ENCODE results near the gene SOX10.
"Not testable (repeated sequence)": the region's sequence is repeated elsewhere in the genome, so short reads cannot be mapped to it uniquely, and the experiment has no call there.

SOX10 gene

DNA sequence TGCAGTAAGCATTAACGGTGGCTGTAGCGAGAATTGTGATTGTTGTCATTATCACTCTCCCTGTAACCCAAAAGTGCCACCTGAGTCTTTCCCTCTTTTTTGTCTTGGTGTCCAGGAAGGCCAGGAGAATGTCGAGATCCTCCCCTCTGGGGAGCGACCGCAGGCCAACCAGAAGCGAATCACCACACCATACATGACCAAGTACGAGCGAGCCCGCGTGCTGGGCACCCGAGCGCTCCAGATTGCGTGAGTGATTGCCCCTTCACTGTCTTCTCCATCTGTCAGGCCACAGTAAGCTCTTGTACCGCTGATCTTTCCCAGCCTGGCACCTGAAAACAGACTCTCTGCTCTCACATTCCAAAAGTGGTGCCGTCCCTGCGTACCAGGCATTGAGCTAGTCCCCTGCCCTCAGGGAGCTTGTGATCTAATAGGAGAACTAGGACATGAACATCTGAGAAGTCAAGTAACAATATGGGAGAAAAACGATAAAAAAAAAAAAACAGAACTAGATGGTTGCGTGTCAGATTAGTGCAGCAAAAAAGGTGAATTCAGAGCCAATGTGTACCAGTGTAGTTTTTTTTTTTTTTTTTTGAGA, 25.0 kb downstream of the SOX10 start:
- DNase-seq (ENCODE audit: low read depth) = no peak

DNA sequence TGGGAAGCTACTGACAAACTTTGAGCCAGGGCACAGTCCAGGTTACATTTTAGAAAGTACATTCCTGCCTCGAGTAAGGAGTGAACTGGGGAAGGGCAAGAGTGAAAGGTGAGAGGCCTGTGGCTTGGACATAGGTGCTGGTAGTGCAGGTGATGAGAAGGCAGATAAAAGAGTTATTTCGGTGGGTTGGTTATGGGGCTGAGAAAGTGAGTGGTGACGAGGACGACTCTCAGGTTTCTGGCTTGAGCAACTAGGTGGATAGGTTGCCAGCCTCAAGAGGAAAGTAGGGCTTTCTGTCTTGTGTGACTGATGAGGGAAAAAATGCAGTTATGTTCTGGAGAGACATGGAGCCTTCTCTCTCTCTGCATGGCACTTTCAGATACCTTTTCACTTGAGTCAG, 27.1 kb downstream of the SOX10 start:
- no peak for DNase-seq (ENCODE audit: low read depth)

DNA sequence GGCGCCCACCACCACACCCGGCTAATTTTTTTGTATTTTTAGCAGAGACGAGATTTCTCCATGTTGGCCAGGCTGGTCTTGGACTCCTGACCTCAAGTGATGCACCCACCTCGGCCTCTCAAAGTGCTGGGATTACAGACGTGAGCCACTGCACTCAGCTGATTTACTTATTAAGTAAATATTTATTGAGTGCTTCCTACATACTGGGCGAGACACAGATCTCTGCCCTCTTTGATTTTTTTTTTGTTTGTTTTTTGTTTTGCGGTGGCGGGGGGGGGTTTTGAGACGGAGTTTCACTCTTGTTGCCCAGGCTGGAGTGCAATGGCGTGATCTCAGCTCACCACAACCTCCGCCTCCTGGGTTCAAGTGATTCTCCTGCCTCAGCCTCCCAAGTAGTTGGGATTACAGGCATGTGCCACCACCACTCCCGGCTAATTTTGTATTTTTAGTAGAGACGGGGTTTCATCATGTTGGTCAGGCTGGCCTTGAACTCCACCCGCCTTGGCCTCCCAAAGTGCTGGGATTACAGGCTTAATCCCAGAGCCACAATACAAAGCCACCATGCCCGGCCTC, 28.4 kb downstream of the SOX10 start:
- DNase-seq (ENCODE audit: low read depth) = not testable (repeated sequence)

DNA sequence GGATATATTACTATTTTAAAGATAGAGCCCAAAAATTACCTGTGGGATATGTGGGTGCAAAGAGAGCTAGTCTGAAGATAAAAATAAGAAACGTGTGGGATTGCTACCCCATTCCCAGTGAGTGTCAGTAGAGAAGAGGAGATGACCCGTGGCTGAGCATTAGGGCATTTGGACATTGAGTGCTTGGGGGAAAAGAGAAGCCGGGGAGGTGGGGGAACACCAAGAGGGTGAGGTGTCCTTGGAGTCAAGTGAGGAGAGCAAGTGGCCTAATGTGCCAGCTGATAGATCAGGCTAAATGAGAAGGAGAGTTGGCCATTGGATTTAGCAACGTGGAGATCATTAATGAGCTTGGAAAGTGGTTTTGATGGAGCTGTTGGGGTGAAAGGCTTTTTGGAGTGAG, 29.7 kb downstream of the SOX10 start:
- DNase-seq (ENCODE audit: low read depth) = no peak

DNA sequence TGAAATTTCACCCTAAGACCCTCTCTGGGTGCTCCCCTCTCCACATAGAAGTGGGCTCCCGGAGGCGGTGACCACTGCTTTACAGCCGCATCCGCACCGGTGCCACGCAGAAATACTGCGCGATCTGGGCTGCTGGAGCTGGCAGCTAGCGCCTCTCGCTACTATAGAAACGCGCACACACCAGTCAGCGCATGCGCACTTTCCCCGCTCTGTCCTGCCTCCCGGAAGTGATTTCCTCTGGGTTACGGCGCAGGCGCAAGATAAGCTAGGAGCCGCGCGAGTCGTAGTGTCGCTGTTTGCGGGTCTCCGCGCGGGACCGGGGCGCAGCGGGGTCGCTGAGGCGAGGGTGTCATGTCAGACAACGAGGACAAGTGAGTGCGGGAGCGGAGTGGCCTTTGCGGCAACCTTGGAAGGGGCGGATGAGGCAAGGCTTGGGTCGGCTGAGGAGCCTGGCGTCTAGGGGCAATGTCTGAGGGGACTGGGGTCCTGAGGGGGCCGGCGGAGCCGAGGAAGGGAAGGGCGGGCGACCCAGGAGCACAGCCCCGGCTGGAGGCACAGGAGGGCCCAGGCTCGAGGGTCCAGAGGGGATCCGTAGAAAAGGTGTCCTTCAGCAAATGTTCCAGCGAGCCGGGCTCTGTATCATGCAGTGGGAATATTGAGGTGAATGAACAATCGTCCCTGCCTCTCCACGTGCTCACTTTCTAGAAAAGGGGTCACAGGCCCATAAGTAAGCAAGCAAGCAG, 30.7 kb downstream of the SOX10 start, which contains the start of the genes C22orf23 and POLR2F:
C22orf23 (minus strand) TSS at position 165 of the 743 bp plus-strand sequence. CDS start 452 bp downstream, outside the sequence.
POLR2F (plus strand) TSS at position 263 of the 743 bp plus-strand sequence; CDS start at position 352, 89 bp downstream.
- peak; percentile 90 for DNase-seq (ENCODE audit: low read depth)

DNA sequence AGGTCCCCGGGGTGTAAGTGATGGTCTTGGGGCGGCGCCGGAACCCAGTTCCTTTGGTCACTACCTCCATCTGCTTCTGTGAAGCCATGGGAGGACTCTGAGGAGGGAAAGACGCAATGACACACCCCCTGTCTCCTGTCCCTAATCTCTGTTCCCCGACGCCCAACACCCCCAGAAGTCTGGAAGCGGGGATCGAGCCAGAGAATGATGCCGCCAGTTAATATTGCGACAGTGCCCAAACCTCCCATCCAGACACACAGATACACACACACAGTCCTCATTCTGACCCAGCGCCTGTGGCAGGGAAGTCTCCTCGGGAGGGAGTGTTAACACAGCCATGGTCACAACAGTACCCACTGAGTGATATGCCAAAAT, 31.3 kb downstream of the SOX10 start:
- DNase-seq (ENCODE audit: low read depth) = no peak

DNA sequence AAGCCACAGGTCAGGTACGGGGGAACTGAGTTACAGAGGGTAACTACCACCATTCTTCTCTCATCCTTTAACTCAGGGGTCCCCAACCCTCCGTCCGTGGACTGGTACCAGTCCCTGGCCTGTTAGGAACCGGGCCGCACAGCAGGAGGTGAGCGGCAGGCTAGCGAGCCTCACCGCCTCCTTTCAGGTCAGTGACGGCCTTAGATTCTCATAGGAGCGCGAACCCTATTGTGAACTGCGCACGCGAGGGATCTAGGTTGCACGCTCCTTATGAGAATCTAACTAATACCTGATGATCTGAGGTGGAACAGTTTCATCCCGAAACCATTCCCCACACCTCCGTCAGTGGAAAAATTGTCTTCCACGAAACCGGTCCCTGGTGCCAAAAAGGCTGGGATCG, 31.7 kb downstream of the SOX10 start:
- DNase-seq (ENCODE audit: low read depth) = not testable (repeated sequence)

DNA sequence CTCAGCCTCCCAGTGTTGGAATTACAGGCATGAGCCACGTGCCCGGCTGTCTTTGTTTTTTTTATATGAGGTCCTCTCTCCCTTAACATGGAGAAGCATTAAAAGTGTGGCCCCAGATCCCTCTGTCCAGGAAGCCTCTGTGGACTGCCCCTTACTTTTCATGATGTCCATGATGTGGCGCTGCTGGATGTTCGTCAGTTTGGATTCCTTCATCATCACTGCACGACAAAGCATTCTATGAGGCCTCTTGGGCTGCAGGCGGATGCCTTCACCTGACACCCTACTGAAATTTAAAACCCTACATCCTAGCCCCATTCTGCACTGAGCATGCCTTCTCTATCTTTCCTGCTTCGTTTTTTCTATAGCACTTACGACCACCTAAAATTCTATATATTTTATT, 33.0 kb downstream of the SOX10 start:
- no peak for DNase-seq (ENCODE audit: low read depth)

DNA sequence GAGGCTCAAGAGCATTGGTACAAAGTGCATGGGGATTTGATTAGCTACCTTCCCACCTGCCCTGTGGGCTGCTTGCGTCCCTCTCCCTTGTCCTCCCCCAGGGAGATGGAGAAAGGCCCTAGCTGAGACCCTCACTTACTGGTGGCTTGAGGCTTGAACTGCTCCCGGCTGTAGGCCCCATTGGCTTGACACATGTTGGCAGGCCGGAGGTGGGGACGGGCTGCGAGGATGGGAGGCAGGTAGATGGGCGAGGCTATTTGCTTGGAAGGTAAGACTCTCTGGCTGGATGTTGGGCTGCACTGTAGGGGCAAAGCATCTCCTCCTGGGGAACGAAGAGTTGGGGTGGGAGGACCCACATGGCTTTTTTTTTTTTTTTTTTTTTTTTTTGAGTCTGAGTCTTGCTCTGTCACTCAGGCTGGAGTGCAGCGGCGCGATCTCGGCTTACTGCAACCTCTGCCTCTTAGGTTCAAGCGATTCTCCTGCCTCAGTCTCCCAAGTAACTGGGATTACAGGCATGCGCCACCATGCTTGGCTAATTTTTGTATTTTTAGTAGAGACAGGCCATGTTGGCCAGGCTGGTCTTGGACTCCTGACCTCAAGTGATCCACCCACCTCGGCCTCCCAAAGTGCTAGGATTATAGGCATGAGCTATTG, 37.1 kb downstream of the SOX10 start:
- DNase-seq (ENCODE audit: low read depth) = not testable (repeated sequence)

DNA sequence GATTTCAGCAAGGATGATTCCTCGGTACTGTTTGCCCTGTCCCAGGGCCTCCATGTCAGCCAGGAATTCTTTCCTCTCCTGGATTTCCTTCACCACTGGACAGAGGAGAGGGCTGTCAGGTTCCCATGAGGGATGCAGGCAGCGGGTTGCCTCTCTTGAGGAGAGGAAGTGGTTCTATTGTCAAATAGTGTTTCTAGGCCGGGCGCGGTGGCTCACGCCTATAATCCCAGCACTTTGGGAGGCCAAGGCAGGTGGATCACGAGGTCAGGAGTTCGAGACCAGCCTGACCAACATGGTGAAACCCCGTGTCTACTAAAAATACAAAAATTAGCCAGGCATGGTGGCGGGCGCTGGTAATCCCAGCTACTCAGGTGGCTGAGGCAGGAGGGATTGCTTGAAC, 39.9 kb downstream of the SOX10 start:
- DNase-seq (ENCODE audit: low read depth) = not testable (repeated sequence)

DNA sequence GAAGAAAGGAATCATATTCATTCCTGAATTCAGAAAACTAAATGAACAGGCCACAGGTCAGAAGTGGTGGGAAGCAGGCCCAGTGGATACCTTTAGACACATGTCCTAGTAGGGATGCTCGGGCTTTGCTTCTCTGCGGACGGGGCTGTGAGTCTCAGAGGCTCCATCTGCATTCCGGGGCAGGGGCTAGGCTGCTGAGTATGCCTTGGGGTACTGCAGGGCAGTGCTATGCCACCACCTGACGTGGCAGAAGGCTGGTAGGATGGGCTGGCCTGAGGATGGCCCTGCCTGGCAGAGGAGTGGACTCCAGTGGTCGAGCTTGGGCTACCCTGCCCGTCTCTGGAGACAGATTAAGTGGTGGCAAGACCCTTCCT, 40.5 kb downstream of the SOX10 start:
- DNase-seq (ENCODE audit: low read depth) = no peak

DNA sequence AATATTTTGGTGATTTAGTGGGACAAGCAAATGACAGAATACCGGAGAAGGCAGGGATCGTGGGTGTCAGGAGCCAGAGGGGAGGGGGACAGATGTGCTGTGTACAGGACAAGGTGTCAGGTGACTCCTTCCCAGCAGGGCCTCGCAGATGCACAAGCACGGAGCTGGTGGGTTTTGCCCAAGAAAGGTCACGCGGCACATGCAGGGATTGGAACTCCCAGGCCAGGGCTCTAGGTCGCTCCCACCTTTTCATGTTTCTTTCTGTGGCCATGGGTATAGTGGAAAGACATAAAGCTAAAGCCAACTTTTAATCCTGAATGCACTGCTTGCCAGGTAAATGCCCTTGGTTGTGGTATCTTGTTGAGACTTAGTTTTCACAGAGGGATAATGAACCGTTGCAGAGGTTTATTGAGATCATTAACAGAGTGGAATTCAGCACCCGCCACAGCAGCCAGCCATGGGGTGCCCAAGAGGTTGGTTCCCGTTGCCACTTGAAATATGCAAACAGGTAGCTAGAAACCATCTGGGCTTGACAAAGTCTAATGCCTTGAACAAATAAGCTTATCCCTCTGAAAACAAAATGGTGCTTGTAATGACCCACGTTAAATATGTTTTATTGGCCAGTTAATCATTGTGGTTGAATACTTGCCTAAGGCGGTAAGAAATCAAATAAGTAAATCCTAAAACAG, 41.1 kb downstream of the SOX10 start:
- DNase-seq (ENCODE audit: low read depth) = no peak

DNA sequence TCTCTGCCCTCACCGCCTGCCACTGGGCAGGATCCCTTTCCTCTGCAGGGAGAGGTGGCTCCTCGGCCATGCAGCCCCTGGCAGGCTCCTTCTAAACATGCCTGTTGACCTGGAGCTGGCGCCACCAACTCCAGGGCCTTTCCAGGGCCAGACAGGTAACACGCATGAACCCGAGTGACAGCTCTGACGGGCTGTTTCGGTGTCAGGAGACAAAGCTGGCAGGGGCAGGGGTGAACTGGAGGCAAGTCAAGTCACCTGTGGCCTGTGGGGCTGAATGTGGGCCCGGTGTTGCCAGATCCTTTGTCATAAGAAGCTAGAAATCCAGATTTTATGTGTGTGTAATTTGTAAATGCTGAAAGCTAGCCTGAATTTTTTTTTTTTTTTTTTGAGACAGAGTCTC, 42.2 kb downstream of the SOX10 start:
- DNase-seq (ENCODE audit: low read depth) = no peak

DNA sequence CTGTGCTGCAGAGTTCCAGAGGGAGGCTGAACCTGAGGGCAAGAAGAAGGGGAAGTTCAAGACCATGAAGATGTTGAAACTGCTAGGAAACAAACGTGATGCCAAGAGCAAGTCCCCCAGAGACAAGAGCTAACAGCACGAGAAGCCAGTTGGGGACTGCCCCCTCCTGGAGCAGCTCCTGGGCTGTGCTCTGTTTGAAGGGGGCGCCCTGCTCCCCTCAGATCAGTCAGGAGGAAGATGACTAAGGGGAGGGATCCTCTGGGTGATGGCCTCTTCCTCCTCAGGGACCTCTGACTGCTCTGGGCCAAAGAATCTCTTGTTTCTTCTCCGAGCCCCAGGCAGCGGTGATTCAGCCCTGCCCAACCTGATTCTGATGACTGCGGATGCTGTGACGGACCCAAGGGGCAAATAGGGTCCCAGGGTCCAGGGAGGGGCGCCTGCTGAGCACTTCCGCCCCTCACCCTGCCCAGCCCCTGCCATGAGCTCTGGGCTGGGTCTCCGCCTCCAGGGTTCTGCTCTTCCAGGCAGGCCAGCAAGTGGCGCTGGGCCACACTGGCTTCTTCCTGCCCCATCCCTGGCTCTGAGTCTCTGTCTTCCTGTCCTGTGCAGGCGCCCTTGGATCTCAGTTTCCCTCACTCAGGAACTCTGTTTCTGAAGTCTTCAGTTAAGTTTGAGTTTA, 43.5 kb downstream of the SOX10 start:
- DNase-seq (ENCODE audit: low read depth) = no peak

DNA sequence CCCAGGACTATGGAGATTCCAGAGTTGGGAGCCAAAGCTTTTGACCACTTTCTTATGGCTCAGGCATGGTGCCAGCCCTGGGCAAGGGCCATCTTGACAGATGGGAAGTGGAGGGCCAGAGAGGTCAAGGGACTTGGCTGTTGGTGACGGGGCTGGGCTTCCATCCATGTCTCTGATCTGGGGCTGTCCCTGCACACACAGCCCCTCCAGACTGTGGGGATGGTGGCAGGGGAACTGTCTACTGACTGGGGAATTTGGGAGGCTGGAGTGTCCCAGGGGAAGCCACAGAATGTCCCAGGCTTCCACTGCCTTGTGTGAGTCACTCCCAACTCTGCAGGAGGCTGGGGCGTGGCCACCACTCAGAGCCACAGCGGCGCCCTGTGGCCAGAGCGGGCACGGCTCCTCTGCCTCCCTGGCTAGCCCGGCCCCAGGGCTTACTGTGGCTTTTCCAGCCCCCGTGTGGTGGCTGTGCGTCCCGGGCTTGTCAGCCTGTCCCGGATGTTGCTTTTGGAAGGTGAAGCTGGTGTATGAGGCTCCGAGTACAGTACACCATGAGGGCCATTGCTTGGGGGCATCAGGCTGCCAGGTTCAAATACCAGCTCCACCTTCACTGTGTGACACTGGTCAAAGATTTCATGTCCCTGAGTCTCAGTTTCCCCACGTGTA, 50.5 kb downstream of the SOX10 start:
- DNase-seq (ENCODE audit: low read depth) = peak; percentile 75

DNA sequence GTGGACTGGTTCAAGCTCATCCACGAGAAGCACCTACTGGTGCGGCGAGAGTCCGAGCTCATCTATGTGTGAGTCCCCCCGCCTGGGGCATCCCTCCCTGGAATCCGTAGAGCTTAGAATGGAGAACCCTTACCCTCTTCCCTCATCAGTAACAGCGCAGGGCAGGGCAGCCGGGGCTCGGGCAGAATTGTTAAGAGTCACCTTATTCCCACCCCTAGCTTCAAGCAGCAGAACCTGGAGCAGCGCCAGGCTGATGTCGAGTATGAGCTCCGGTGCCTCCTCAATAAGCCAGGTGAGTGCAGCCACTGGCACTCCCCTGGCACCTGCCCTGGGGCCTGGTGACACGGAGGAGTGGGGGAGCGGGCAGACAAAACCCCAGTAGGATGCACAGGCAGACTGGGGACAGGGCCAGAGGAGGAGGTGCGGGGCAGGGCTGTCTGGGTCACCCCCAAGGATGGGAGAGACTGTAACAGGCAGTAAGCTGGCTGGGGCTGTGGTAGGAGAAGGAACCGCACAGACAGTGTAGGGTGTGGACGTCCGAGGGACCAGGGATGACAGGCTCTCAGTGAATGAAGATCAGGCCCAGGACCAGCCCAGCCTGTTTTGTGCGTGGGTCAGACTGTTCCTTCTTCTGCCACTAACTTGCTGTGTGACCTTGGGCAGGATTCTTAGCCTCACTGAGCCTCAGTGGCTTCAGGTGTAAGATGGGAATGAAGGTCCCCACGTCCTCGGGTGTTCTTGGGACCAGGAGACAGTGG, 51.4 kb downstream of the SOX10 start:
- no peak for DNase-seq (ENCODE audit: low read depth)

DNA sequence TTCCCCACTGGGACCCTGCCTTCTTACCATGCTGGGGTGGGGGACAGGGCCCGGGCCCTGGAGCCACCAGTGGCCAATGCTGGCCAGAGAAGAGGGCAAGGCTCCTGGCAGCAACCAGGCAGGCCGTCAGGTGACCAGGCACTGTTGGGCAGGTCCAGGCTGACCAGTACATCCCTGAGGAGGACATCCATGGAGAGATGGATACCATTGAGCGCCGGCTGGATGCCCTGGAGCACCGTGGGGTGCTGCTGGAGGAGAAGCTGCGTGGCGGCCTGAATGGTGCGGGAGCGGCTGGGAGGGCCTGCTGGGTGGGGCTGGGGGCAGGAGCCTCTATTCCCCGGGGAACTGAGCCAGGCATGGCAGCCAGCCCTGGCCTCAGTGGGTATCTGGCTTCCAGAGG, 52.0 kb downstream of the SOX10 start:
- no peak for DNase-seq (ENCODE audit: low read depth)

DNA sequence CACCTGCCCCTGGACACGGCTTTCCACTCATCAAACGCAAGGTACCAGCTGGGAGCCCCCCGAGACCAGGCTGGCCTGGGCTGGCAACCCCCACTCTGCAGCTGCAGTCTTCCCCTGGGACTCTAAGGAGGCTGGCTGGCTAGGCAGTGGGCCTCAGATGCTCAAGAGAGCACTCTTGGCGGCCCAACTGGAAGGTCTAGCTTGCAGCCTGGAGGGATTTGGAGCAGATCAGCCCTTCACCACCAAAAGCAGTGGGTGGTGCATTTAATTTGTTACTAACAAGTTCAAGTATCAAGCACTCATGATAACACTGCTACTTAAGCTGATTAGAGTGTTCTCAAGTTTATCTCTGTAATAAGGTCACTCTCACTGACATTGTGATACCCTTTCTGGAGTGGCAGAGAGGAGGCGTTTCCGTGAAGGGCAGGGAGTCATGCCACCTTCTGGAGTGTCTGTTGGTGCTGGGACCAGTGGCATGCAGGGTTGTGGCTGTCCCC, 52.4 kb downstream of the SOX10 start:
- no peak for DNase-seq (ENCODE audit: low read depth)

DNA sequence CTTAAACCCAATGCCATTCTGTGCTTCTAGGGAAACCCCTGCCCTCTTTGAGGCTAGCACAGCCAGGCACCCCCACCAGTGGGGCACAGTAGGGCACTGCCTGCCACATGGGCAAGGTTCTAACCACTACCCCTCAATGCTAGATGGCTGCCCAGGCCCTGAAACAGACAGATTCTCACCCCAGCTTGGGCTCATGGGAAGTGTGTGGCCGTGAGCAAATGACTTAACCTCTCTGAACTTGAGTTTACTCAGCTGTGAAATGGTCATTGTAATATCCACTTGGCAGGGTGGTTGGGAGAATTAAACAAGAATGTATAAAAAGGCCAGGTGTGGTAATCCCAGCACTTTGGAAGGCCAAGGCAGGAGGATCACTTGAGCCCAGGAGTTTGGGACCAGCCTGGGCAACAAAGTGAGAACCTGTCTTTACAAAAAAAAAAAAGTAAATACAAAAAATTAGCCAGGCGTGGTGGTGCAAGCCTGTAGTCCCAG, 53.4 kb downstream of the SOX10 start:
- DNase-seq (ENCODE audit: low read depth) = no peak

Data from CMK (cell line).